GM19452 (cell line): ENCODE data around the gene ZNRD2.

Experiments used
- ATAC-seq: cut with Tn5 transposase; IDR thresholded peaks from one replicate; pipeline ENCODE4 v1.9.1; 2021; ENCODE audit not compliant: unreplicated experiment

ZNRD2 gene

DNA sequence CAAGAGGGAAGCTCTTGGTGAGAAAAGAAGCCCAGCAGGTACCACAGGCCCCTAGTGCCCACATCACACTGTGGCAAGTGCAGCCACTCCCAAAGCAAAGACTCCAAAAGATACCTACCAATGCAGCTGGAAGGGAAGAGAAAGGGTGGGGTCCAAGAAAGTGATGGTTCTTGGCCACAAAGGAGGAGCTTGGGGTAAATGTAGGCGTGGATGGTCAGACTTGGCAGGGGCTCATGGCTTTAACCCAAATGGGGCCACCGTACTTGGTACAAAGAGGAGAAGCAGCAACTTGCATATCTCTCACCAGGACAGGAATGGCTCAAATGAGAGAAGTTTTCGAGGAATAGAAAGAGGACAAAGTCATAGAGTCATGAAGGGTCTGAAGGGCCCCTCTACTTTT lies 39.0 kb downstream of the ZNRD2 start:
- no peak for ATAC-seq

DNA sequence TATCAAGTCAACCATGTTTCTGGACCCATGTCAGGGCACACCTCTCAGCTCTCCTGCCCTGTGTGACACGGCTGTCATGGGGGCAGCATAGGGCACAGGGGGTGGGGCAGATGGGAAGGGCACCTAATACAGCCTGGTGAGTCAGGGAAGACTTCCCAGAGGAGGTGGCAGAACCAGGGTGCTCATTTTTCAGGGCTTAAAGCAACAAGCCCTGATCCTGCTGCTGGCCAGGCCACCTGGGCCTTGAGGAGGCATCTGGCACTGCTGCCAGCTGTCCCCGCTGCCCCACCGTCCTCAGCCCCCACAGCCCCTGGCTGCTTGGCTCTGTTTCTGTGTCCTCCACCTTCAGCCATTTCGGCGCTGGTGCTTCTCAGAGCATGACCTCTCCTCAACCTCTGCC lies 39.4 kb downstream of the ZNRD2 start:
- no peak for ATAC-seq

DNA sequence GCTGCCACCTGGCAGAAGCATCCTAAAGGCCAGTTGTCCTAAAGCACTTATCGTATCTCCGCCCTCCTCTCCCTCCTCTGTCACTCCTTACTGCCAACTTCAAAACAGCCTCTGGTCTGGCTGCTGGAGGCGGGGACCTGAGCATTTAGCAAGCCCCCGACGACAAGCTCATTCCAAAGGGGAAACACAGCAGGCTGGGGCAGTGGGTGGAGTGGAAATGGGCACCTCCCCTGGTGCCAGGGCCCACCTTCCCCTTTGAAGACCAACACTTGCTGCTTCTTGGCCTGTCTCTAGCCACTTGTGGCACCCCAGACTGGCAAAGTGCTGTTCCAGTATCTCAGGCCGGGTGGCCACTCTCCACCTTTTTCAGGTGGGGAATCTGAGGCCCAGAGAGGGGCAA lies 40.1 kb downstream of the ZNRD2 start:
- ATAC-seq = no peak

DNA sequence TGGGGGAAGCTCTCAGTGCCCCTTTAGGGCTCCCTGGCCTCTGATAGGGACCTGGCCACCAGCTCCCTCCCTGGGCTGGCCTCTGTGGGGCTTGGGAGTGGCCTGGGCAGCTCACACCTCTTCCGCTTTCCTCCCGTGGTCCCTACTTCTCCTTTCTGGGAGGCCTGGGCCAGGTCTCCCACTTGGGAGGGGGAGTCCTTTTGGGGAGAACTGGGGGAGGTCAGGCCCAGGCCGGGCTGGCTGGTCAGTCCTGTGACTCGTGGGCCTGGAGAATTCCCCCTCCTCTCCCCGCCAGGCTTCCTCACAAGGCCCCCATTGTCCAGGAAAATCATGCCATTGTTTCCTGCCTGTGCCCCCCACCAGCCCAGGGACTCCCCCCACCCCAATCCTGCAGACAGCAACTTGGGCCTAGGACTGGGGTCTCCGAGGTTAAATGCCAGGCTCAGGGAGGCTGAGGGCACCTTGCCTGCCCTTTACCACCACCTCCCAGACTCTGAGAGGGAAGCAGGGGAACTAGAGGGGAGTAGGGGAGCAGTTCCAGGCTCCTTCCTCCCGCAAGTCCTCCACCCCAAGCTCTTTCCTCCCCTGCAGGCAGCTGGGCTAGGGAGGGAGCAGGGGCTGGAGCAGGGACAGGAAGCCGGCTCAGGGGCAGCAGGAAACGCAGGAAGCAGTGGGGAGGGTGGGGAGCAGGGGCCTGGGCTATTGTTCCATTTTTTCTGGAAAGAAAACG lies 40.9 kb downstream of the ZNRD2 start:
- ATAC-seq = no peak

DNA sequence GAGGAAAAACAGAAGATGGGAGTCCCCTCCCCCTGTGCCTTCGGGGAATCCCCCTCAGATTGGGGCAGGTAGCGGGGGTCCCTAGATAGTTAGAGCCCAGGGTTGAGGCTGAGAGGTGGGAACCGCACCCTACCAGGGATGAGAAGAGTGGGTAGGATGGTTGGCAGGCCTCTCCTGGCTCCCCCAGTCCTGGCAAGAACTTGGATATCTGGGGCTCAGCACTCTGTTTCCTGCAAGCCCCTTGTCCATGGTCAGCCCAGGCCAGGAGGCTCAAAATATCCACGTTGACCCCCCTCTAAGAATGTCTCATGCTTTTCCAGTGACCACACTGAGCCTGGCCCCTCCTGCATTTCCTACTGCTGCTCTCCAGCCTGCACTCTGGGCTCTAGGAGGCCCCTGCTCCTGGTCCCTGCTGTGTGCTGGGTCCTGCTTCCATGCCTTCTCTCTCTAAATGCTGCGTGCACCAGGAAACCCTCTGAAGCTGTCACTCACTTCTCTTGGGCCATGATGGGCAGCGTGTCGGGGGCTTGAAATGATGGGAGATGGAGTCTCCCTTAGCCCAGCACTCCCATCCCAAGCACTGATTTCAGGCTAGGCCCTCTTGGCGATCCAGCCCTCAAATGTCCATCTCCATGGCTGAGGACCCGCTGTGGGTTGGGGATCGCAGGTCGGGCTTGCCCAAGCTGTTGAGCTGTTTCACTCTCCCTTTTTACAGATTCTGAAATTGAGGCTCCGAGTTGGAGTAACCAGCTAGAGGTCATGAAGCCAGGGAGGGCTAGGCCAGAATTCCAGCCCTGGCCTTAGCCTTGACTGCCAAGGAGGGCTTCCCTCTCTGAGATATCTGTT lies 41.7 kb downstream of the ZNRD2 start:
- no peak for ATAC-seq

DNA sequence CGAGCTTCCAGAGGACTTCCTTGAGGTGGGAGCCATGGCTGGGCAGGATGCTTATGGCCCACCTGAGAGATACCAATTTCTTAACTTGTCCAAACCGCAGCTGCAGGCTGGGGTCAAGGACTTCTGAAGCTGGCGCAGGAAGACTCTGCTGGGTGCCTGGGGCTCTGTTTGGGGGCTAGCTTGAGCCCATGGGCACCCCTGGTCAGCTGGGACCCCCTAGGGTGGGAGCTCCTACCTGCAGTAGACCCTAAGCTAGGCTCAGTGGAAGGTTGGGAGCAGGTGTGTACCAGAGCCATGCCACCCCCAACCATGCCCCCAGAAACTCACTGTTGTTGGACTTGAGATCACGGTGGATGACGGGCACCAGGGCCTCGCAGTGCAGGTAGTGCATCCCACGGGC lies 42.4 kb downstream of the ZNRD2 start:
- ATAC-seq = no peak

DNA sequence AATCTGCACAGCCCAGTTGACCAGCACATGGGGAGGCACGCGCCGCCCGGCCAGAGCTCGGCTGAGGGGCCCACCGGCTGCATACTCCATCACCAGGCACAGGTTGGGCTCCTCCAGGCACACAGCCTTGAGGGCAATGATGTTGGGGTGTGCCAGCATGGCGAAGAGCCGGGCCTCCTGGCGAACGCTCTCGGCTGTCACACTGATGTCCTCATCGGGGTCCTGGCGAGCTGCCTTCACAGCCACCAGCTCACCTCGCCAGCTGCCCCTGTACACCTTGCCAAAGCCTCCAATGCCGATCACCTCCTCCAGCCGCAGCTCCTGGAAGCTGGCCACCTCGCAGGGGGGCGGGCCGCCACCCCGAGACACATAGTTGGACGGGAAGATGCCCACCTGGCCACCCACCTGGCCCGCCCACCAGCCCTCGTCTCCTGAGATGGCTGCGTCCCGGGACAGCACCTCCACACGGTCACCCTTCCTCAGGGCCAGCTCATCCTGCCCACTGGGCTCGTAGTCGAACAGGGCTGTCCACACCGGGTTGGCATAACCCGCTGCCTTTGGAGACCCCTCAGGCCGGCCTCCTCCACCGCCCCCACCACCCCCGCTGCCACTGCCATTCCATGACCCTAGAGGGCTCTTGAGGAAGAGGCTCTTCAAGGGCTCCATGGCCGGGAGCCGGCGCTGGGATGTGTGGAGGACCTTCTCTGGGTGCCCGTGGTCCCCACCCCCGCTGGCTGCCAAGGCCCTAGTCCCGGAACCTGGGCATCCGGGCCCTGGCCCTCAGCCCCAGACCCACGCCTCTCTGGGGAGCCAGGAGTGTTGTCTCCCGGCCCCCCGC lies 43.0 kb downstream of the ZNRD2 start:
- ATAC-seq = no peak

DNA sequence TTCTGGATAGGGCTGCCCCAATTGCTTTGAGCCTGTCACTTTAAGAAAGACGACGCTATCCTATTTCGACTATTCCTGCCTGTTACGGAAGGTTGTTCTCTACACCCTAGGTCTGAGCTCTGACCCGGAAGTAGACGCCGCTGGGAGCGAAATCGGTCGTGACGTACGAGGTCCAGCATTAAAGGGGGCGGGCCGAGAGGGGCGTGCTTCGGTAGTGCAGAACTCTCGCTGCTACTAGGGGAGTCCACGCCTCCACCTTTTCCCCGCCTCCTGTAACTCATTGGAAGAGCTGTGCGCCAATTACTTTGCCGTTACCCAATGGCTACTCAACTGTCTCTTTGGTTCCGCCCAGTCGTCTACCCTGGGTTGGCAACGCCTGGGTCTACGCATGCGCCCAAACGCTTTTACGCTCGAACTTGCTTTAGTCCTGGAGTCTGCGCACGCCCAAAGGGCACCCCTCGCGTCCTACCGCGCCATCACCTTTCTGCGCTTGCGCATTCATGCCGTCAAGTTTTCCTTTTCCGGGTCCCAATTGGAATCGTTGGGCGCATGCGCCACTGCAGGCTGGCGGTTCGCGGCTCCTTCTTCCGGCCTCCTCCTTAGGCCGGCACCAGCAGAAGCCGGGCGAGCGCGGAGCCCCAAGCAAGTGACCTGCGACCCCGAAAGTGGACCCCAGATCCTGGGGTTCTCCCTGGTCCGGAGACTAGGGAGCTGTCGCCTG lies 45.1 kb downstream of the ZNRD2 start, which contains the start of gene PCNX3:
PCNX3 (plus strand) TSS at position 548 of the 721 bp plus-strand sequence. CDS start 536 bp downstream, outside the sequence.
- peak; percentile 78 for ATAC-seq

DNA sequence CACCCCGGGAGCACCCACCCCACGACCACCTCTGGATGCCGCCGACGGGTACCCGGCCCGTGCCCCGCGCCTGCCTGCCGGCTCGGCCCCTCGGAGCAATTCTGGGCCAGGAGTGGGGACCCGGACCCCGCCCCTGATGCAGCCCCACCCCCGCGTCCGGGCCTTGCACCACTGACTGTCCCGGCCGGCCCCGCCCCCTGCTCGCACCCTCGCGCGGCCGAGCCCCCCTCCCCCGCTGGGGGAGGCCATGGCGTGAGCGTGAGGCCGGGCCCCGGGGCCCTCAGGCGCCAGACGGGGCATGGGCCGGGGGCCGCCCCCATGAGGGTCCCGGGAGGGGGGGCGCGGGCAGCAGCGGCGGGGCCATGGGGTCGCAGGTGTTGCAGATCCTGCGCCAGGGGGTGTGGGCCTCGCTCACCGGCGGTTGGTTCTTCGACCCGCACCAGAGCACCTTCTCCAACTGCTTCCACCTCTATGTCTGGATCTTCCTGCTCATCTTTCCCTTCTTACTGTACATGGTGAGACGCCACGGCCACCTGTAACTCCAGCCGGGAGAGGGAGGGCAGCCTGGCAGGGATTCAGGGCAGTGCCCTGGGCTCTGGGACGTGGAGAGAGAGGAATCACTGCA lies 45.8 kb downstream of the ZNRD2 start:
- peak; percentile 5 for ATAC-seq

DNA sequence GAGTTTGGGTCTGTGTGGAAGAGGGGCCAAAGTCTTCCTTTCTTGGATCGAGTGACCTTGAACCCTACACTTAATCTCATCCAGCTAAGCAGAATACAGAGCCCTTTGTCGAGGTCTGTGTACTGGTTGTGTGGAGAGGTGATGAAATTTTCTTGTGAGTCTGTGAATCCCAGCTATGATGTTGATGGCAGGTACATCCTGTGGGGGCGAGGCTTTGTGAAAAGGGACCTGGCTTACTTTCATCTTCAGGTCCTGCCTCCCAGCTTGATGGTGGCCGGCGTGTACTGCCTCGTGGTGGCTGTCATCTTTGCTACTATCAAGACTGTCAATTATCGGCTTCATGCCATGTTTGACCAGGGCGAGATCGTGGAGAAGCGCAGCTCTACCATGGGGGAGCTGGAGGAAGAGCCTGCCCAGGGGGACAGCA lies 46.3 kb downstream of the ZNRD2 start:
- ATAC-seq = no peak

DNA sequence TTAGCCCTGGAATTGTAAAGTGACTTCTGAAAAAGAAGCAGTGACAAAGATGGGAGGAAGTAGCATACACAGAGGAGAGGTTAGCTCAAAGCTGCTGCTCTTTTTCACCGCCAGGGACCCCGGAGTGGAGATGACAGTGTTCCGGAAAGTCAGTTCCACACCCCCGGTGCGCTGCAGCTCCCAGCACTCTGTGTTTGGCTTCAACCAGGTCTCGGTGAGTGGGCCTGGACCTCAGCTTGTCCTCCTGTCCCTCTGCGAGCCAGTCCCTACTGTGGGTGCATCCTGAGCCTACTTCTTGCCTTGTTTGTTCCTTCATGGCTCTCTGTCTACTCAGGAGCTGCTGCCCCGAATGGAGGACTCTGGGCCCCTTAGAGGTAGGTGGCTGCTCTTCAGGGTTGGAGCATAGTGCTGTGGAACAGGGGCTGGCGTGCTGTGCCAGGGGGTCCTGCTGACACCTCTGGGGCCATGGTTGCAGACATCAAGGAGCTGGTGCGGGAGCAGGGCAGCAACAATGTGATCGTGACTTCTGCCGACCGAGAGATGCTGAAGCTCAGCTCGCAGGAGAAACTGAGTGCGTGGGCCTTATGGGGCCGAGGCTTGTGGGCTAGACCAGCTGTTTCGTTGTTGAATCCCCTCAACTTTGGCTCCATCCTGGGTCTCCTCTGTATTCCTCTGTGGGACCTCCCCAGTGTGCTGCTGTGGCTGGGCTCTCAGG lies 47.0 kb downstream of the ZNRD2 start:
- no peak for ATAC-seq

DNA sequence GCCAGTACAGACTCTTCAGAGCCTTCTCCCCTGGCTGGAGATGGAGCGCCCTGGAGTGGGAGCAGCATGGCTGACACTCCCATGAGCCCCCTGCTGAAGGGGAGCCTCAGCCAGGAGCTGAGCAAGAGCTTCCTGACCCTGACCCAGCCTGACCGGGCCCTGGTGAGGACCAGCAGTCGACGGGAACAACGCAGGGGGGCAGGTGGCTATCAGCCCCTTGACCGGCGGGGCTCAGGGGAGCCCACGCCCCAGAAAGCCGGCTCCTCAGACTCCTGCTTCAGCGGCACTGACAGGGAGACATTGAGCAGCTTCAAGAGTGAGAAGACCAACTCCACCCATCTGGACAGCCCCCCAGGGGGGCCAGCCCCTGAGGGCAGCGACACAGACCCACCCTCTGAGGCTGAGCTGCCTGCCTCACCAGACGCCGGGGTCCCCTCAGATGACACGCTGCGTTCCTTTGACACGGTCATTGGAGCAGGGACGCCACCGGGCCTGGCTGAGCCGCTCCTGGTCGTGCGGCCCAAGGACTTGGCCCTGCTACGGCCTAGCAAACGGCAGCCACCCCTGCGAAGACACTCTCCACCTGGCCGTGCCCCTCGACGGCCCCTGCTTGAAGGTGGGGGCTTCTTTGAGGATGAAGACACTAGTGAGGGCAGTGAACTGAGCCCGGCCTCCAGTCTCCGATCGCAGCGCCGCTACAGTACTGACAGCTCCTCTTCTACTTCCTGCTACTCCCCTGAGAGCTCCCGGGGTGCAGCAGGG lies 47.9 kb downstream of the ZNRD2 start:
- ATAC-seq = no peak

DNA sequence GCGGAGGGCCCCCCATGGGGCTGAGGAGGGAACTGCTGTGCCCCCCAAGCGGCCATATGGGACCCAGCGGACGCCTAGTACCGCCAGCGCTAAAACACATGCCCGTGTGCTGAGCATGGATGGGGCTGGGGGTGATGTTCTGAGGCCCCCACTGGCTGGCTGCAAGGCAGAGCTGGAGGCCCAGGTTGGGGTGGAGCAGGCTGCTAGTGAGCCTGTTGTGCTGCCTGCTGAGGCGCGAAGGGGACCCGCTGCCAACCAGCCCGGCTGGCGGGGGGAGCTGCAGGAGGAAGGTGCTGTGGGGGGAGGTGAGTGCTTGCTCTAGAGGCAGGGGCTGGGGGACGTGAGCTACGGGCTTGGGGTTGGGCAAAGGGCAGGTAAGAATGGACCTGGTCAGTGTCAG lies 48.5 kb downstream of the ZNRD2 start:
- no peak for ATAC-seq

DNA sequence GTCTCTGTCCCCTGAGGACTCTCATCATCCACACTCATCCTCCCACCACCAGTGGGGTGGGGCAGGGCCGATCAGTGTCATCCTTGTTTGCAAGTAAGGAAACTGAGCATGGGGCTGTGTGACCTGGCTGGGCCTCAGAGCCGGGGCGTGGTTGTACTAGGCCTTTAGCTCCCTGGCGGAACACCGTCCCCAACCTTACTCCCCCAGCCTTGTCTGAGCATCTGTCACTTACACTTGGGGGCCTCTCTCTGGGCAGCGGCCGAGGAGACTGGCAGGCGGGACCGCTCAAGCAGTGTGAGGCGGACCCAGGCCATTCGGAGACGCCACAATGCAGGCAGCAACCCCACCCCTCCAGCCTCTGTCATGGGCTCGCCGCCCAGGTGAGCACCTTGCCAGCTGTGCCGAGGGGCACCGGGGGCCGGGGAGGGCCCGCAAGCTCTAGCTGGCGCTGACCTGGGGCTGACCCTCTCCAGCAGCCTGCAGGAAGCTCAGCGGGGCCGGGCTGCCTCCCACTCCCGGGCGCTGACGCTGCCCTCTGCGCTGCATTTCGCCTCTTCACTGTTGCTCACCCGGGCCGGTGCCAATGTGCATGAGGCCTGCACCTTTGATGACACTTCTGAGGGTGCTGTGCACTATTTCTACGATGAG lies 49.1 kb downstream of the ZNRD2 start:
- no peak for ATAC-seq

DNA sequence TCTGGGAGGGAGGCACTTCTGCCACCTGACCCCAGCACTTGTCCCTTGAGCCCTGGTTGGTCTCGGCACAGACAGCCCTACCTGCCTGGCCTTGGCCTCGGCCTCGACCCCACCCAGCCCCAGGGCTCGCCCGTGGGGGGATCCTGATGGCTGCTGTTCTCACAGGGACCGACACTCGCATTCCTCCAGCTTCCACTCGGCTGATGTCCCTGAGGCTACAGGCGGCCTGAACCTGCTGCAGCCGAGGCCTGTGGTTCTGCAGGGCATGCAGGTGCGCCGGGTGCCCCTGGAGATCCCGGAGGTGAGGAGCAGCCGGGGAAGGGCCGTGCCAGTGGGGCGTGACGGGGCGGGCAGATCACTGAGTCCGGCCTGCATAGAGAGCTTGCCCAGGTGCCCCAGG lies 50.4 kb downstream of the ZNRD2 start:
- ATAC-seq = no peak

DNA sequence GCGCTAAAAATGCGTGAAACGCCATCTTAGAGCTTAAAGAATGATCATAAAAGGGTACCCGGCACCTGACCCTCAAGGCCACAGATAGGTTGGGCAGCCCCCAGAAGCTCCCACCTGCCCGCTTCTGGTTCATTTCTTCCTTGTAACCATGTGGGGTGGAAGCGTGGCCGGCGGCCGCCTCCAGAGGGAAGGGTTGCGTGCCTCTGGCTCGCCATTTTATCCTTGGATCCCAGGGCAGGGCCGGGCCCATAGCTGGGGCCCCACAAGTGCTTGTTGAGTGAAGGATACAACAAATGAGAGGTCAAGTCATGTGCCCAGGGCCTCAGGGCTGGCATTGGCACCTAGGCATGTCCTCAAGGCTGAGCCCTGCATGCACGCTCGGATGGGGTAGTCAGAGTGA lies 51.2 kb downstream of the ZNRD2 start:
- ATAC-seq = no peak
